ENCODE data around the gene ATG5. TPM values are rescaled to one million over a fixed set of nuclear protein-coding genes. Genes with fewer than 3 reads are reported as not detected.
A peak's percentile ranks its signal among the peaks of the same experiment; 100 is the strongest.

Gene ATG5
- polyA plus RNA-seq (29.1 to 60.0 TPM (median 32.8 TPM) in 3 replicates), polyA minus RNA-seq (5.3 to 41.9 TPM (median 20.7 TPM) in 3 replicates)
- 151 TPM for polyA plus RNA-seq (2011; ENCODE audit: low read depth)
- polyA plus RNA-seq (2011; cell fraction: cytosol; rRNA removed), result 23.9 and 47.2 TPM in 2 replicates
- 18.6 and 25.7 TPM in 2 replicates for polyA plus RNA-seq (2011; cell fraction: nucleus; rRNA removed)
- 27.0 and 31.8 TPM in 2 replicates for polyA plus RNA-seq (2012; ENCODE audit: low replicate concordance)
- 18.2 TPM for polyA minus RNA-seq (2011; cell fraction: cytosol; rRNA and poly(A)+ RNA removed)
- 18.5 and 41.2 TPM in 2 replicates for polyA minus RNA-seq (2011; cell fraction: nucleus; rRNA and poly(A)+ RNA removed)

- TF ChIP-seq CTCF (optimal IDR thresholded peaks at IDR 0.05 in 1 of 3, IDR thresholded peaks at IDR 0.05 in 1 of 3, conservative IDR thresholded peaks at IDR 0.05 in 1 of 3; ENCODE audit: extremely low read depth in 1 of 3, insufficient read depth in 2 of 3, low read length in 3 of 3), result peak in 1 of 3 experiments; percentile 6
- TF ChIP-seq EZH2 (IDR thresholded peaks at IDR 0.05; ENCODE audit: low read length), result no peak
- Histone ChIP-seq H3K4me1 (ENCODE audit: control insufficient read depth, extremely low read depth, insufficient read depth, low read length) (peaks cover 10% of the 10 kb centered on the region), H3K9ac (ENCODE audit: control insufficient read depth, extremely low read depth, insufficient read depth, low read length) (peak within 1 kb of the TSS; percentile 82), H3K9me3 (ENCODE audit: control insufficient read depth, low read depth, low read length) (no peaks in the 10 kb centered on the region), H3K36me3 (ENCODE audit: control insufficient read depth in 2 of 2, extremely low read depth in 1 of 2, insufficient read depth in 2 of 2, low read length in 2 of 2) (no peaks in the 10 kb centered on the region), H3K79me2 (ENCODE audit: control insufficient read depth, insufficient read depth, low read length) (peaks cover 42% of the 10 kb centered on the region), H3K9me1 (ENCODE audit: control insufficient read depth, extremely low read depth, insufficient read depth, low read length) (no peaks in the 10 kb centered on the region), H3K27me3 (ENCODE audit: control insufficient read depth, extremely low read depth, insufficient read depth, low read length) (no peaks in the 10 kb centered on the region), H3K4me3 (ENCODE audit: control insufficient read depth in 2 of 3, extremely low read depth in 1 of 3, insufficient read depth in 2 of 3, low read depth in 1 of 3, low read length in 3 of 3) (peak within 1 kb of the TSS; percentile 75 to 89 (median 76)), H3K4me2 (ENCODE audit: control insufficient read depth, extremely low read depth, insufficient read depth, low read depth, low read length) (peak within 1 kb of the TSS; percentile 91), H3K27ac (ENCODE audit: control insufficient read depth, insufficient read depth, low read length) (peak within 1 kb of the TSS; percentile 87), H2AFZ (ENCODE audit: control insufficient read depth, low read length) (peak within 1 kb of the TSS; percentile 98), H4K20me1 (ENCODE audit: control insufficient read depth, extremely low read depth, insufficient read depth, low read length) (no peaks in the 10 kb centered on the region)
- DNase-seq (ENCODE audit: low read depth, low spot score), result peak; percentile 90
- peak; percentile 91 for FAIRE-seq
- dilution Hi-C loops (cut with MboI; ENCODE audit: extremely low pct_ligation_motif_present, low sequenced_read_pairs), result no loop called here
These were observed at the start of gene ATG5 for GRCh38 chr6:106325336-106326178. TSS of gene ATG5 (minus strand) at chr6:106325760. CDS start at chr6:106316208, 9,552 bp downstream.

- Histone ChIP-seq H3K79me2 (ENCODE audit: control insufficient read depth, insufficient read depth, low read length) (peaks cover 27% of the 10 kb centered on the region), H3K9ac (ENCODE audit: control insufficient read depth, extremely low read depth, insufficient read depth, low read length) (no peak overlapping the region), H3K9me1 (ENCODE audit: control insufficient read depth, extremely low read depth, insufficient read depth, low read length) (no peaks in the 10 kb centered on the region), H3K9me3 (ENCODE audit: control insufficient read depth, low read depth, low read length) (no peaks in the 10 kb centered on the region), H3K27me3 (ENCODE audit: control insufficient read depth, extremely low read depth, insufficient read depth, low read length) (no peaks in the 10 kb centered on the region), H2AFZ (ENCODE audit: control insufficient read depth, low read length) (no peak overlapping the region), H3K4me3 (ENCODE audit: control insufficient read depth in 2 of 3, extremely low read depth in 1 of 3, insufficient read depth in 2 of 3, low read depth in 1 of 3, low read length in 3 of 3) (no peak overlapping the region), H3K36me3 (ENCODE audit: control insufficient read depth in 2 of 2, extremely low read depth in 1 of 2, insufficient read depth in 2 of 2, low read length in 2 of 2) (no peaks in the 10 kb centered on the region), H4K20me1 (ENCODE audit: control insufficient read depth, extremely low read depth, insufficient read depth, low read length) (no peaks in the 10 kb centered on the region), H3K4me1 (ENCODE audit: control insufficient read depth, extremely low read depth, insufficient read depth, low read length) (peaks cover 71% of the 10 kb centered on the region), H3K4me2 (ENCODE audit: control insufficient read depth, extremely low read depth, insufficient read depth, low read depth, low read length) (peak overlapping the region; percentile 73), H3K27ac (ENCODE audit: control insufficient read depth, insufficient read depth, low read length) (peak overlapping the region; percentile 84)
- TF ChIP-seq EZH2 (IDR thresholded peaks at IDR 0.05; ENCODE audit: low read length) (no peak), CTCF (optimal IDR thresholded peaks at IDR 0.05 in 1 of 3, IDR thresholded peaks at IDR 0.05 in 1 of 3, conservative IDR thresholded peaks at IDR 0.05 in 1 of 3; ENCODE audit: extremely low read depth in 1 of 3, insufficient read depth in 2 of 3, low read length in 3 of 3) (no peak)
- no peak for DNase-seq (ENCODE audit: low read depth, low spot score)
- dilution Hi-C loops (cut with MboI; ENCODE audit: extremely low pct_ligation_motif_present, low sequenced_read_pairs), result no loop called here
- no peak for FAIRE-seq
These were observed 48.1 kb upstream of the ATG5 start for GRCh38 chr6:106373502-106374239.

All from keratinocyte (primary cell).